Activated B cell treated with CpG ODN at 0.5 μM for 24 hours (primary cell): ENCODE results near the gene PTPRJ. TPM values are rescaled to one million over a fixed set of nuclear protein-coding genes. Genes with fewer than 3 reads are reported as not detected.

Experiments used
- ATAC-seq: fragments of 200-7000 bp; cut with Tn5 transposase; one replicate; pipeline ENCODE4 v1.10.0; 2021; ENCODE audit warnings: low read depth, mild to moderate bottlenecking, moderate library complexity
- CTCF ChIA-PET: fragments of 350-600 bp; sonication (Branson Sonifier 250); formaldehyde crosslinking; loops from one replicate; lab custom pipeline; 2021; ENCODE audit warnings: antibody characterized with exemption; lab: Charles Lee
- POLR2A ChIA-PET: fragments of 350-600 bp; sonication (Branson Sonifier 250); formaldehyde crosslinking; loops from one replicate; lab custom pipeline; 2021; ENCODE audit warnings: antibody characterized with exemption; lab: Charles Lee
- DNase-seq: peaks from one replicate; pipeline ENCODE4 v3.0.0; 2022
- H3K27ac Mint-ChIP-seq: one replicate; pipeline ENCODE4 v1.8.0; 2020; ENCODE audit warnings: mixed read lengths
- H3K27me3 Mint-ChIP-seq: one replicate; pipeline ENCODE4 v1.8.0; 2021; ENCODE audit warnings: mixed read lengths
- H3K36me3 Mint-ChIP-seq: one replicate; pipeline ENCODE4 v1.8.0; 2021; ENCODE audit warnings: low read depth, mixed read lengths
- H3K4me1 Mint-ChIP-seq: one replicate; pipeline ENCODE4 v1.8.0; 2021; ENCODE audit warnings: mixed read lengths
- H3K4me3 Mint-ChIP-seq: one replicate; pipeline ENCODE4 v1.8.0; 2020; ENCODE audit warnings: mild to moderate bottlenecking, mixed read lengths
- H3K9me3 Mint-ChIP-seq: one replicate; pipeline ENCODE4 v1.8.0; 2020; ENCODE audit warnings: mixed read lengths
- intact Hi-C: fragments of 100-400 bp; cut with micrococcal nuclease; formaldehyde crosslinking; loops from one replicate; pipeline ENCODE4 v1.15.1; 2024
- total RNA-seq: library from RNA; stranded (reverse); gene quantifications from 2 replicates; pipeline ENCODE4 v1.2.3, GENCODE V29; 2022
- TF ChIP-seq, protein P1 (sequence below): fragments of 200-600 bp; IDR thresholded peaks from one replicate; pipeline ENCODE4 v1.8.0; 2022; ENCODE audit warnings: antibody characterized with exemption, mild to moderate bottlenecking

The PTPRJ gene
- total RNA-seq, 1 donor from 2014 or later: 19.2 TPM

DNA sequence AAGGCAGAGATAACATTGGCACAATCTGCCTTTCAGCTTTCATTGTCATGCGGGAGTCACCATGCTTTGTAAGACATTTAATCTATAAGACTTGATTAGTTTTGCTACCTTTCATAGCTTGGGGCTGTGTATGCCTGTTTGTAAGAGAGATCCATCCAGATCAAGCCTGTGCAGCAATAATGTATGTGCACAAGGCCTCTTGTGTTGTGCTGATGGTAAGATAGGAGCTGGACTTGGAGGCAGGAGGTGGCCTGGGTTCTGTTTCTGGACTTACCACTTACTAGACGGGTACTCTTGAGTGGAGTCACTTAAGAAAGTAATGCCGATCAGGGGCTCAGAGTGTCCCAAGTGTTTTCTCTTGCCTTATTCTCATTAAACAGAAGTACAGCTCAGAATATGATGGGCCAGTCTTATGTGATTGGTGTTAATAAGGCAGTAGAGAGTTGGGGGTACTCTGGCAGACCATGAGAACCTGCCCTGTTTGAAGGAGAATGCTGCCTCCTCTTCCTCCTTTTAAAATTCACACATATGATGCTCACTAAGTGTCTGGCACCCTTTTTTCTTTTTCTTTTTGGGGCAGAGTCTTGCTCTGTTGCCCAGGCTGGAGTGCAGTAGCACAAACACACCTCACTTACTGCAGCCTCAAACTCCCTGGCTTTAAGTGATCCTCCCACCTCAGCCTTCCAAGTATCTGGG, 30.9 kb downstream of the PTPRJ start:
- H3K4me1 Mint-ChIP-seq: peaks cover 66% of the 10 kb centered on the region
- H3K27me3 Mint-ChIP-seq: no peaks in the 10 kb centered on the region
- DNase-seq (no peak), ATAC-seq (no peak)
- peak overlapping the region; percentile 90 for H3K27ac Mint-ChIP-seq
- POLR2A ChIA-PET: interaction anchor here (1.4 kb wide), 1 partner anchor 9 kb away, joined by 4 read pairs; no protein-coding TSS in a partner anchor
- TF ChIP-seq, protein P1, sequence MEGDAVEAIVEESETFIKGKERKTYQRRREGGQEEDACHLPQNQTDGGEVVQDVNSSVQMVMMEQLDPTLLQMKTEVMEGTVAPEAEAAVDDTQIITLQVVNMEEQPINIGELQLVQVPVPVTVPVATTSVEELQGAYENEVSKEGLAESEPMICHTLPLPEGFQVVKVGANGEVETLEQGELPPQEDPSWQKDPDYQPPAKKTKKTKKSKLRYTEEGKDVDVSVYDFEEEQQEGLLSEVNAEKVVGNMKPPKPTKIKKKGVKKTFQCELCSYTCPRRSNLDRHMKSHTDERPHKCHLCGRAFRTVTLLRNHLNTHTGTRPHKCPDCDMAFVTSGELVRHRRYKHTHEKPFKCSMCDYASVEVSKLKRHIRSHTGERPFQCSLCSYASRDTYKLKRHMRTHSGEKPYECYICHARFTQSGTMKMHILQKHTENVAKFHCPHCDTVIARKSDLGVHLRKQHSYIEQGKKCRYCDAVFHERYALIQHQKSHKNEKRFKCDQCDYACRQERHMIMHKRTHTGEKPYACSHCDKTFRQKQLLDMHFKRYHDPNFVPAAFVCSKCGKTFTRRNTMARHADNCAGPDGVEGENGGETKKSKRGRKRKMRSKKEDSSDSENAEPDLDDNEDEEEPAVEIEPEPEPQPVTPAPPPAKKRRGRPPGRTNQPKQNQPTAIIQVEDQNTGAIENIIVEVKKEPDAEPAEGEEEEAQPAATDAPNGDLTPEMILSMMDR: no peak
- no peaks in the 10 kb centered on the region for H3K9me3 Mint-ChIP-seq
- no peaks in the 10 kb centered on the region for H3K36me3 Mint-ChIP-seq
- no peak overlapping the region for H3K4me3 Mint-ChIP-seq
- CTCF ChIA-PET: no interaction called here
- intact Hi-C loops: no loop called here

DNA sequence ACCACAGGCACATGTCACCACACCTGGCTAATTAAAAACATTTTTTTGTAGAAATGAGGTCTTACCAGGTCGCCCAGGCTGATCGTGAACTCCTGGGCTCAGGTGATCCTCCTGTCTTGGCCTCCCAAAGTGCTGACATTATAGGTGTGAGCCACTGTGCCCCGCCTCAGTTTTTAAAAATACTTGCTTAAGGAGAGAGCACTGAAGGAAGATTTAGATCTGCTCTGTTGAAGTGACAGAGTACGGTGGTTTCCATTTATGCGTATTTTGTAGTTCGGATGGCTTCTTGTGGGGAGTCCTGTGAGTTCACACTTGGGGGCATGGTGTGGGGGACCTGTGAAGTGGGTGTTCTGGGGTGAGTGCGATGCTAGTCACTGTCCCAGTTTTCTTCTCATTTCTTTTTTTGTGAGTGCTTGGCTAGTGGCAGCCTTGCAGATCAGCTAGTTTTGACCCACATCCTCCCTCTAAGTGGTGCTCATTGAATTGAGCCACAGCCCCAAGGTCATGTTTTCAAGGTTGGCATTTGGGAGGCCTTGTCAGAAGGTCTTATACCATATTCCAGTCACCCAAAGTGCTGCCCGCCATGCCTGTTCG, 31.5 kb downstream of the PTPRJ start:
- Mint-ChIP-seq H3K27ac (peak overlapping the region; percentile 90), H3K27me3 (no peaks in the 10 kb centered on the region), H3K4me3 (no peak overlapping the region), H3K9me3 (no peaks in the 10 kb centered on the region), H3K36me3 (no peaks in the 10 kb centered on the region), H3K4me1 (peaks cover 64% of the 10 kb centered on the region)
- intact Hi-C loops: loop anchor here (2.0 kb wide), 1 partner anchor 97 kb away; no protein-coding TSS in a partner anchor
- CTCF ChIA-PET: no interaction called here
- POLR2A ChIA-PET: interaction anchor here (1.0 to 1.4 kb wide), 4 partner anchors 8 to 32 kb away, joined by 3 to 4 read pairs (median 3); partner anchors contain the start of gene PTPRJ
- TF ChIP-seq, protein P1: no peak
- DNase-seq: no peak
- ATAC-seq: no peak

DNA sequence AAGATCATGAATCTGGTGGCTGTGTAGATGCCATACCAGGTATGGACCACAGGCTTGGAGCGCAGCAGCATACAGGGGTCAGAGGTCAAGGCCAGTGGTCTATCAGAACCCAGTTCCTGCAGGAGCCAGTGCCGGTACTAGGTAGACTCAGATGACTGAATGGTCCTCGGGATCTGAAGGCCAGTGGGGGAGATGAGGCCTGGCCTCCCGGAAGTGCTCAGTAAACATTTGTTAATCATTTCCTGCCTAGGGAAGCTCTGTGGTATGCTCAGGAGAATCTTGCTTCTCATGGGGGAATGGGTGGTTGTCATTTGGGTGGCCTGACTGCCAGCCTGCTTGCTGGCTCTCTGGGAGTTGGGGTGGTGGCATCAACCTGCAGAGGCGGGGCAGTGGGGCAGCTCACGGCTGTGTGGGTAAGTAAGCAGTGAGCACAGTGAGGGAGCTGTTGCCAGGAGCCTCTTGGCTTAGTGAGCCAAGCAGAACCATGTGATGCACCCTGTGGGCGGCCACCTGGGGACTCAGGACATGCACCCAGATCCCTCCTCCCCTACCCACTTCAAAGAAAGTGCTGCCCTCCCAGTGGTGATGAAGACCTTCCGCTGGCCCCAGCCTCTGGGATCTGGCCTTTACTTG, 33.0 kb downstream of the PTPRJ start:
- peak overlapping the region; percentile 90 for H3K27ac Mint-ChIP-seq
- DNase-seq: peak; percentile 48
- H3K27me3 Mint-ChIP-seq: no peaks in the 10 kb centered on the region
- ChIA-PET POLR2A (interaction anchor here (0.6 to 1.2 kb wide), 6 partner anchors 9 to 165 kb away, joined by 3 to 4 read pairs (median 3); partner anchors contain the start of genes NUP160 and PTPRJ), CTCF (interaction anchor here (1.3 kb wide), 1 partner anchor 79 kb away, joined by 5 read pairs; no protein-coding TSS in a partner anchor)
- ATAC-seq: peak; percentile 88
- no peaks in the 10 kb centered on the region for H3K9me3 Mint-ChIP-seq
- intact Hi-C loops: loop anchor here (1.0 to 2.0 kb wide), 2 partner anchors 8 to 95 kb away; no protein-coding TSS in a partner anchor
- peak overlapping the region; percentile 51 for H3K4me3 Mint-ChIP-seq
- TF ChIP-seq, protein P1: no peak
- peaks cover 70% of the 10 kb centered on the region for H3K4me1 Mint-ChIP-seq
- H3K36me3 Mint-ChIP-seq: no peaks in the 10 kb centered on the region

DNA sequence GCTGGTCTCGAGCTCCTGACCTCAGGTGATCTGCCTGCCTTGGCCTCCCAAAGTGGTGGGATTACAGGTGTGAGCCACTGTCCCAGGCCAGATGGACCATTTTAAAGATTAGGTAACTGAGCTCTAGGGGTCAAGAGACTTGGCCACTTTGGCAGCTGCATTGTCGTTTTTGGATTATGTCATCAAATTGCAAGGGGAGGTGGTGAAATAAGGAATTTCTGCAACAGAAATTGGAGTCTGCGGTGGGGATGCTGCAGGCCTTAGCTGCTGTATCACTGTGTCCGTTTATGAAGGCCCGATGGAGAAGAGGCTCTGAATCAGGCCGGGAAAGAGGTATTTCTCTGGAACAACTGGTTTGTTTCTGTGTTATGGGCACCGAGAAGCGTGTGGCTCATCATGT, 34.6 kb downstream of the PTPRJ start:
- ATAC-seq (no peak), DNase-seq (no peak)
- POLR2A ChIA-PET: no interaction called here
- H3K36me3 Mint-ChIP-seq: no peaks in the 10 kb centered on the region
- no peaks in the 10 kb centered on the region for H3K27me3 Mint-ChIP-seq
- CTCF ChIA-PET: interaction anchor here (1.0 kb wide), 1 partner anchor 11 kb away, joined by 4 read pairs; no protein-coding TSS in a partner anchor
- no peak overlapping the region for H3K27ac Mint-ChIP-seq
- TF ChIP-seq, protein P1: no peak
- peaks cover 77% of the 10 kb centered on the region for H3K4me1 Mint-ChIP-seq
- H3K9me3 Mint-ChIP-seq: no peaks in the 10 kb centered on the region
- no peak overlapping the region for H3K4me3 Mint-ChIP-seq
- intact Hi-C loops: no loop called here
